GM19468 (cell line): Measurements from ENCODE around the gene NAGLU.

Source experiments
- ATAC-seq: cut with Tn5 transposase; IDR thresholded peaks from one replicate; pipeline ENCODE4 v1.9.1; 2021; ENCODE audit warnings: mild to moderate bottlenecking, moderate library complexity, moderate number of reproducible peaks; ENCODE audit not compliant: unreplicated experiment; ENCODE audit errors: extremely low read depth

NAGLU gene

GRCh38 chr17:42536048-42536371 is at the start of gene NAGLU:
NAGLU (plus strand) TSS chr17:42536241; CDS start chr17:42536273, 32 bp downstream.
- ATAC-seq = peak; percentile 31

- ATAC-seq = no peak
Measured at GRCh38 chr17:42488032-42488431, 48.0 kb upstream of the NAGLU start.

GRCh38 chr17:42493319-42493718 is 42.7 kb upstream of the NAGLU start:
- ATAC-seq = no peak

GRCh38 chr17:42494673-42495072 is 41.4 kb upstream of the NAGLU start:
- no peak for ATAC-seq

- no peak for ATAC-seq
Measured at GRCh38 chr17:42498828-42499227, 37.2 kb upstream of the NAGLU start.

GRCh38 chr17:42502091-42502490 is 34.0 kb upstream of the NAGLU start:
- ATAC-seq = no peak

- ATAC-seq = no peak
Measured at GRCh38 chr17:42502926-42503325, 33.1 kb upstream of the NAGLU start.

- no peak for ATAC-seq
Measured at GRCh38 chr17:42507671-42508070, 28.4 kb upstream of the NAGLU start.

GRCh38 chr17:42508426-42509165 is 27.4 kb upstream of the NAGLU start:
- ATAC-seq = no peak

GRCh38 chr17:42509409-42509808 is 26.6 kb upstream of the NAGLU start:
- no peak for ATAC-seq

GRCh38 chr17:42509841-42510240 is 26.2 kb upstream of the NAGLU start:
- no peak for ATAC-seq

- ATAC-seq = no peak
Measured at GRCh38 chr17:42512246-42512645, 23.8 kb upstream of the NAGLU start.

- no peak for ATAC-seq
Measured at GRCh38 chr17:42512733-42513251, 23.2 kb upstream of the NAGLU start.

GRCh38 chr17:42513686-42514085 is 22.4 kb upstream of the NAGLU start:
- no peak for ATAC-seq

GRCh38 chr17:42514279-42514678 is 21.8 kb upstream of the NAGLU start:
- ATAC-seq = no peak

- no peak for ATAC-seq
Measured at GRCh38 chr17:42514867-42515266, 21.2 kb upstream of the NAGLU start.

GRCh38 chr17:42517516-42517915 is 18.5 kb upstream of the NAGLU start:
- no peak for ATAC-seq

GRCh38 chr17:42518046-42518754 is 17.8 kb upstream of the NAGLU start:
- no peak for ATAC-seq

GRCh38 chr17:42518755-42519545 is 17.1 kb upstream of the NAGLU start:
- no peak for ATAC-seq

GRCh38 chr17:42519546-42520491 is 16.2 kb upstream of the NAGLU start:
- no peak for ATAC-seq
